Amniotic stem cell (primary cell): ENCODE measurements around the gene IFT52.
"Not testable (repeated sequence)": the region's sequence is repeated elsewhere in the genome, so short reads cannot be mapped to it uniquely, and the experiment has no call there.

Source experiments
- DNase-seq: peaks from one replicate; lab custom pipeline; 2025; lab: John Stamatoyannopoulos, UW

The IFT52 gene

GRCh38 chr20:43651650-43652184 is 61.0 kb downstream of the IFT52 start:
- not testable (repeated sequence) for DNase-seq

GRCh38 chr20:43653966-43654365 is 63.2 kb downstream of the IFT52 start:
- no peak for DNase-seq

- DNase-seq, result not testable (repeated sequence)
Observed at GRCh38 chr20:43655176-43655575, 64.4 kb downstream of the IFT52 start.

GRCh38 chr20:43655937-43656336 is 65.2 kb downstream of the IFT52 start:
- no peak for DNase-seq

DNA sequence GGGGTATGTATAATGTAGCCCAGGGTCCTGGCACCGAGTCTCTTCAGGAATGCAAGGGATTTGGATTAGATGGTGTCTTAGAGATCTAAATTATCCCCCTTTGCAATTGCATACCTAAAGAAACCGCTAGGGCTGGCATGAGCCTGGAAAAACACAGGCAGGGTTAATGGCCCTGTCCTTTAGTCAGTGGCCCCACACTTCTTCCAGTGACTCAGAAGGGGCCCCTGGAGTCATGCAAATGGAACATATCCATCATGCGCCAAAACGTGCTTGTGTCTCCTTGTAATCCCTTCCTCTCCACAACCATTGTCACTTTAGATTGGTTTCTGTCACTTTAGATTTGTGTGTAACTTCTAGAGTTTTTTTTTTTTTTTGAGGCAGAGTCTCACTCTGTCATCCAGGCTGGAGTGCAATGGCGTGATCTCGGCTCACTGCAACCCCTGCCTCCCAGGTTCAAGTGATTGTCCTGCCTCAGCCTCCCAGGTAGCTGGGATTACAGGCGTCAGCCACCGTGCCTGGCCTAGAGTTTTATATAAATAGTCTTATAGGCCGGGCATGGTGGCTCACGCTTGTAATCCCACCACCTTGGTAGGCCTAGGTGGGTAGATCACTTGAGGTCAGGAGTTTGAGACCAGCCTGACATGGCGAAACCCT is 67.5 kb downstream of the IFT52 start:
- peak; percentile 3 for DNase-seq

- DNase-seq, result no peak
Observed at GRCh38 chr20:43658723-43659419, 68.1 kb downstream of the IFT52 start.

DNA sequence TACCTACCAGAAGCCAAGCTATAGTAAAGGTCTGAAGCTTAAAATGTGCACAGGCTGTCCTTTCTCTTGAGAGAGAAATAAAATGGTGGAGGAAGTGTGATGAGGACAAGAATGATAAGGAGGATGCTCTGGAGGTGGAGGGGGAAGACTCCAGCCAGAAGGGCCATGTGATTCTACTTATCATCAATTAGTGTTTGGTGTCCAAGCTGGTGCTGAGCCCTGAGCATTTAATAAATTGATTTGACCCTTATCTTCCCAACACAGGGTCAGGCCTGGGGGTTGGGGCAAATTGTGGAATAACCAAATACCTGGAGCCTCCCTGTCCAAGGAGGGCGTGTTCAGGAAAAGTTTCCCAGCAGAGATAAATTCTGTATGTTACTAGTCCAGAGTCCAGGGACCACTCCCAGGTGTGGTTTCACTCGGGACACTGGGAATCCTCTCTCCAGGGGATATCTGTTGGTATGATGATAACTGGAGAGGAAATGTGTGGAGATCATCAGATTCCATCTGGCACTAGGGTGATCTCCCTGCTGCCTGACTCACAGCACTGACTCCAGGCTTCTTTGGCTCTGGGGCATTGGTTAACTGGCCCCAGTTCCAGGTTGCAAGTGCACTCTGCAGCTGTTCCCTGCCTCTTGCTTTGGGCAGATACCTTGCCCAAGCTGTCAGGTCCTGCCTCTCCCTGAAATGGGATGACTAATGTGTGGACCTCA is 72.4 kb downstream of the IFT52 start:
- no peak for DNase-seq

DNA sequence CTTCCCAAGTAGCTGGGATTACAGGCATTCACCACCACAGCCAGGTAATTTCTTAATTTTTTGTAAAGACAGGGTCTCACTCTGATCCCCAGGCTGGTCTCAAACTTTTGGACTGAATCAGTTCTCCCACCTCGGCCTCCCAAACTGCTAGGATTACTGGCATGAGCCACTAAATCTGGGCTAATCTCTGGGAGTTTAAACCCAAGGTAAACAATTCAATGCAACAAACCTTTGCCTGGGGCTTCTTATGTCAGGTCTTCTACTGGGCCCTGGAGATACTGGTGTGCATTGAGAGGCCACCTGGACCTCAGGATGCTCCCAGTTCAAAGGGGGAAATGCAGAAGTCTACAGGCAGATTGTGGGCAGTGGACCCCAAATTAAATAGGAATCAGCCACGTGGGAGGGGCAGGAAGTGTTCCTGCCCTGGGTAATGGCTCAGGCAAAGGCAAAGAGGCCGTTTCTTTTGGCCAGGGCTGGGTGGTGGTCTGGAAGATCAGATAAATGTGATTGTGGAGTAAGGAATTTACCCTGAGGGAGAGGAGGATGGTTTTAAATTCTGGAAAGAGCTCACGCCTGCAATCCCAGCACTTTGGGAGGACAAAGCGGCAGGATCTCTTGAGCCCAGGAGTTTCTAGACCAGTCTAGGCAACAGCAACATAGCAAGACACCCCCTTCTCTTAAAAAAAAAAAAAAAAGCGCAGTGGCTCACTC is 74.9 kb downstream of the IFT52 start:
- DNase-seq, result no peak

GRCh38 chr20:43666376-43667328 is 75.9 kb downstream of the IFT52 start, which contains the start of gene MYBL2:
Gene MYBL2 (plus strand): TSS chr20:43667114. CDS start chr20:43667284, 170 bp downstream.
- DNase-seq, result peak; percentile 19

GRCh38 chr20:43667341-43668132 is 76.8 kb downstream of the IFT52 start:
- no peak for DNase-seq

DNA sequence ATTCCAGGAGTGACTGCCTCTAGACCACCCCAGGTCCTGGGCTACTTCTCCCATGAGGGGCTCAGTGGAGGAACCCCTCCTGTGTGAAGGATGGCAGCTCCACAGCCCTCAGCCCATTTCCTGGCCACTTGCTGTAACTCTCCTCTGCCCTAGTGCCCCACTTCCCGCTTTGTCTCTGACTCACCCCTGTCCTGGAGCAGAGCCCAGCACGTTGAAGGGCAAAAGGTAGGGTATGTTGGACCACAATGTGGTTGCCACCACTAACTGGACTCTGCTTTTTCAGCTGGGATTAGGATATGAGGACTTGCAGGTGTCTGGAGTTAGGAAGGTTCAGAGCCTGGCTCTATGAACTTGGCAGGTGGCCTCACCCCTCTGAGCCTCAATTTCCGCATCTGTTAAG is 78.6 kb downstream of the IFT52 start:
- no peak for DNase-seq

GRCh38 chr20:43670423-43670822 is 79.7 kb downstream of the IFT52 start:
- no peak for DNase-seq

GRCh38 chr20:43676368-43676767 is 85.6 kb downstream of the IFT52 start:
- no peak for DNase-seq

DNA sequence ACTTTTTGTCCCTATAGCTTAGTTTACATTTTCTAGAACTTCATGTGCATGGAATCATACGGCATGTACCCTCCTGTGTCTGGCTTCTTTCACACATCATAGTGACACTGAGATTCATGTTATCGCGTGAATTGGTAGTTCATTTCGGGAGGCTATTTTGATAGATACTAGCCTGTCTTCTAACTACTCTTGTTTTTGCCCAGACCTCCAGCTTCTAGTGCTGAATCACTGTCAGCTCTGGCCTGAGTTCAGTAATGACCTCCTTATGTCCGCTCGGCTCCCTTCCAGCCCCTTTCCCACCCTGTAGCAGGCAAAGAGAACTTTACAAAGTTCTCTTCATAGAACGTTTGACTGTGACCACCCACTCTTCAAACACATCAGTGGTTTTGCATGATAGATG is 90.2 kb downstream of the IFT52 start:
- no peak for DNase-seq

- DNase-seq, result no peak
Observed at GRCh38 chr20:43681468-43681942, 90.8 kb downstream of the IFT52 start.

- no peak for DNase-seq
Observed at GRCh38 chr20:43681991-43682410, 91.3 kb downstream of the IFT52 start.

- no peak for DNase-seq
Observed at GRCh38 chr20:43682446-43682845, 91.7 kb downstream of the IFT52 start.

DNA sequence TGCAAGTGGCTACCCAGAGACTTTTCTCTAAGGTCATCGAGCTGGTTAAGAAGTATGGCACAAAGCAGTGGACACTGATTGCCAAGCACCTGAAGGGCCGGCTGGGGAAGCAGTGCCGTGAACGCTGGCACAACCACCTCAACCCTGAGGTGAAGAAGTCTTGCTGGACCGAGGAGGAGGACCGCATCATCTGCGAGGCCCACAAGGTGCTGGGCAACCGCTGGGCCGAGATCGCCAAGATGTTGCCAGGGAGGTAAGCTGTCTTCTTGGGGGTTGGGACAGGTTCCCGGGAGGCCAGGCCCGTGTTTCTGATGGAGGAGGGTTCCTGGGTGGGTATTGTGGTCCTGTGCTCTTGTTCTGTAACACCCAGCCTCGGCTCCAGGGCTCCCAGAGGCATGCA is 96.1 kb downstream of the IFT52 start:
- DNase-seq, result no peak

DNA sequence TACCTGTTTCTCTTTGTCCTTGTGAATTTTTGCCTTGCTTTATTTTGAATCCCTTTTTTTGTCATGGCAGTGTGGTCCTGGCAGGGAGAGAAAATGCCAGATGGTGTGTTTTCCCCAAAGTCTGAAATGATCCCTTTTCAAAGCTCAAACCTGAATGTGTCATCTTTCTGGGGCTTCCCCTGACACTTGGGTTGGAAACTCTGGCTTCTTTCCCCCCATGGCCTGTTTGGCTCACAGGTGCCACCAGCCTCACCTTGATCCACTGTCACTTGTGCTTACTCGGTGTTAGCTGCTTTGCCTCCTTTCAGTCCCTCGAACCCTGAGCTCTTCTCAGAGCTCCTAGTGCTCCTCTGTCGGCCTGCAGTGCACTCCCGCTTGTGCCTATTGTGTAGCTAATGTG is 98.4 kb downstream of the IFT52 start:
- no peak for DNase-seq
